HepG2 (cell line): ENCODE data around the gene SEMA5B.

ENCODE experiments used
- EP300 ChIP-seq, 3 experiments: sonication (generic) in 1 of 3; formaldehyde crosslinking in 1 of 3; IDR thresholded peaks; 2 replicates each; pipeline versions ENCODE4 v1.5.1 to v1.6.1; 2011 to 2020; ENCODE audit warnings: low read depth in 2 of 3, low read length in 2 of 3, borderline replicate concordance in 1 of 3, improper control_type of control experiment in 1 of 3, mild to moderate bottlenecking in 1 of 3, missing genetic modification reagents in 1 of 3, moderate library complexity in 1 of 3
- ZNF331 ChIP-seq: sonication (generic); formaldehyde crosslinking; IDR thresholded peaks from 2 replicates; pipeline ENCODE4 v1.4.0; 2020; ENCODE audit warnings: missing genetic modification reagents
- ZNF766 ChIP-seq: sonication (generic); formaldehyde crosslinking; IDR thresholded peaks from 2 replicates; pipeline ENCODE4 v1.5.0; 2020; ENCODE audit warnings: missing genetic modification reagents, borderline replicate concordance
- ZSCAN20 ChIP-seq: sonication (generic); formaldehyde crosslinking; IDR thresholded peaks from 2 replicates; pipeline ENCODE4 v1.4.0; 2020; ENCODE audit warnings: missing genetic modification reagents, mild to moderate bottlenecking, borderline replicate concordance
- ZSCAN5A ChIP-seq: sonication (generic); formaldehyde crosslinking; IDR thresholded peaks from 2 replicates; pipeline ENCODE4 v1.8.0; 2022; ENCODE audit warnings: mild to moderate bottlenecking, missing genetic modification reagents, borderline replicate concordance

GRCh38 chr3:123012652-123013051, 14.9 kb downstream of the SEMA5B start:
- TF ChIP-seq EP300 (IDR thresholded peaks at IDR 0.05; ENCODE audit: low read depth in 2 of 2, low read length in 2 of 2) (no peak), EP300 (CRISPR knock-in tag; IDR thresholded peaks at IDR 0.05; ENCODE audit: borderline replicate concordance) (no peak), ZNF331 (CRISPR knock-in tag) (no peak), ZSCAN5A (no peak), ZNF766 (no peak), ZSCAN20 (no peak)
